K562 (cell line): ENCODE results near the gene ZFAND2B. TPM values are rescaled to one million over a fixed set of nuclear protein-coding genes. Genes with fewer than 3 reads are reported as not detected.

Experiments
- ATAC-seq: fragments of 200-7000 bp; cut with Tn5 transposase; 3 replicates; pipeline ENCODE4 v1.9.1; 2020; ENCODE audit warnings: moderate library complexity
- BruUV-seq: library from RNA; stranded (reverse); fragments of 400-500 nt; replicated peaks from 2 replicates; lab custom pipeline; 2021; lab: Mats Ljungman, UMichigan
- CTCF ChIA-PET: fragments of 300-600 bp; formaldehyde crosslinking; extraction: SDS; loops from one replicate; lab custom pipeline; 2021; ENCODE audit warnings: low intra/inter-chr PET ratio; lab: Yijun Ruan, JAX
- POLR2A ChIA-PET: fragments of 300-600, 350-650 bp; sonication (Branson Sonifier 250); formaldehyde crosslinking; extraction: SDS; loops from one replicate; lab custom pipeline; 2021; ENCODE audit warnings: antibody characterized with exemption, inconsistent platforms; lab: Yijun Ruan, JAX
- DNase-seq, 4 experiments: peaks; one replicate each; pipeline versions ENCODE4 v3.0.0 to v3.0.0-alpha.2; 2011 to 2018; ENCODE audit warnings: low spot score in 3 of 4, mixed read lengths in 3 of 4; ENCODE audit errors: extremely low read depth in 1 of 4
- FAIRE-seq: peaks from 2 replicates; lab custom pipeline; 2011; peaks lifted over from hg19 to GRCh38; lab: Jason Lieb, UNC
- H2AFZ ChIP-seq: 2 replicates; pipeline ENCODE4 v1.6.0; 2011; ENCODE audit warnings: low read depth, low read length, control low read depth, inconsistent platforms
- H3K27ac ChIP-seq: fragments of 200-600 bp; 3 replicates; pipeline ENCODE4 v1.8.0; 2011; ENCODE audit warnings: low read depth, mild to moderate bottlenecking, control low read depth, inconsistent platforms, low read length, moderate library complexity, mixed read lengths; ENCODE audit errors: extremely low read depth
- H3K27me3 ChIP-seq, 2 experiments: fragments of 300-600 bp in 1 of 2; 2 replicates in 1 of 2; 3 replicates in 1 of 2; pipeline versions ENCODE4 v1.6.0 to v1.8.0; 2011; ENCODE audit warnings: inconsistent platforms in 2 of 2, low read length in 2 of 2, mild to moderate bottlenecking in 1 of 2, mixed read lengths in 1 of 2, moderate library complexity in 1 of 2; ENCODE audit not compliant: control insufficient read depth in 2 of 2, insufficient read depth in 2 of 2
- H3K36me3 ChIP-seq: fragments of 300-600 bp; 3 replicates; pipeline ENCODE4 v1.8.0; 2011; ENCODE audit warnings: mild to moderate bottlenecking, low read length, inconsistent platforms; ENCODE audit not compliant: control insufficient read depth, insufficient read depth
- H3K4me1 ChIP-seq, 2 experiments: fragments of 200-600 bp in 1 of 2; replicated peaks in 1 of 2; 2 replicates in 1 of 2; 3 replicates in 1 of 2; pipeline versions ENCODE4 v1.5.1 to v1.8.0; 2011; ENCODE audit warnings: inconsistent platforms in 2 of 2, low read length in 2 of 2, mild to moderate bottlenecking in 1 of 2, mixed read lengths in 1 of 2, moderate library complexity in 1 of 2; ENCODE audit not compliant: control insufficient read depth in 2 of 2, insufficient read depth in 2 of 2
- H3K4me2 ChIP-seq: 2 replicates; pipeline ENCODE4 v1.6.1; 2011; ENCODE audit warnings: low read length, control low read depth, inconsistent platforms, mixed read lengths; ENCODE audit not compliant: insufficient read depth
- H3K4me3 ChIP-seq: fragments of 200-600 bp; sonication (generic), shearing (Covaris generic); 2 replicates; pipeline ENCODE4 v1.5.1; 2016; ENCODE audit warnings: control low read depth, inconsistent platforms
- H3K79me2 ChIP-seq: fragments of 200-600 bp; 3 replicates; pipeline ENCODE4 v1.8.0; 2011; ENCODE audit warnings: low read length, inconsistent platforms; ENCODE audit not compliant: control insufficient read depth, insufficient read depth
- H3K9ac ChIP-seq, 2 experiments: 2 replicates each; pipeline versions ENCODE4 v1.6.0 to v1.6.1; 2011; ENCODE audit warnings: low read depth in 2 of 2, low read length in 2 of 2, control low read depth in 1 of 2, inconsistent platforms in 1 of 2, mild to moderate bottlenecking in 1 of 2, mixed read lengths in 1 of 2; ENCODE audit not compliant: insufficient read depth in 1 of 2
- H3K9me1 ChIP-seq: one replicate; pipeline ENCODE4 v1.6.0; 2011; ENCODE audit warnings: inconsistent platforms, mild to moderate bottlenecking, low read length, moderate library complexity; ENCODE audit not compliant: control insufficient read depth, insufficient read depth
- H3K9me3 ChIP-seq: replicated peaks from 2 replicates; pipeline ENCODE4 v1.5.1; 2011; ENCODE audit warnings: low read depth, low read length, inconsistent platforms; ENCODE audit not compliant: control insufficient read depth, insufficient read depth
- H4K20me1 ChIP-seq: replicated peaks from 2 replicates; pipeline ENCODE4 v1.6.1; 2011; ENCODE audit warnings: low read length, inconsistent platforms, mixed read lengths; ENCODE audit not compliant: control insufficient read depth, insufficient read depth
- DMBX1 ChIP-seq: fragments of 250-450 bp; sonication (Bioruptor Pico); IDR thresholded peaks from 2 replicates; pipeline ENCODE4 v1.8.0; 2022; ENCODE audit warnings: inconsistent platforms, mild to moderate bottlenecking, moderate library complexity, borderline replicate concordance
- HDAC1 ChIP-seq, 2 experiments: fragments of 450-650 bp; IDR thresholded peaks; 2 replicates each; pipeline ENCODE4 v1.6.1; 2016 to 2017; ENCODE audit warnings: inconsistent platforms in 1 of 2, mild to moderate bottlenecking in 1 of 2, moderate library complexity in 1 of 2
- NFIX ChIP-seq: fragments of 250-450 bp; sonication (Bioruptor Pico); IDR thresholded peaks from 2 replicates; pipeline ENCODE4 v1.4.0; 2020; ENCODE audit warnings: low read depth, mild to moderate bottlenecking, moderate library complexity
- RBM25 ChIP-seq: fragments of 200-400 bp; formaldehyde crosslinking; IDR thresholded peaks from 2 replicates; pipeline ENCODE4 v1.6.1; 2018; ENCODE audit warnings: low read length, low read depth, moderate library complexity; ENCODE audit not compliant: severe bottlenecking
- SRSF7 ChIP-seq: fragments of 200-400 bp; formaldehyde crosslinking; optimal IDR thresholded peaks from 2 replicates; pipeline ENCODE3; 2017; ENCODE audit warnings: mild to moderate bottlenecking, low read depth, low read length
- ZBTB26 ChIP-seq: fragments of 450-650 bp; formaldehyde crosslinking; IDR thresholded peaks from 2 replicates; pipeline ENCODE4 v1.4.0; 2022; ENCODE audit warnings: missing genetic modification characterization
- ZNF655 ChIP-seq: fragments of 250-450 bp; sonication (Bioruptor Pico); IDR thresholded peaks from 2 replicates; pipeline ENCODE4 v1.5.0; 2021
- whole genome bisulfite sequencing: fragments of 100-300 bp; shearing (Covaris generic); methylation state at CpG from one replicate; pipeline ENCODE4 v1.1.6; 2016; ENCODE audit warnings: low coverage, mixed read lengths; ENCODE audit not compliant: insufficient coverage; ENCODE audit errors: missing lambda C conversion rate; 5-methylcytosine and 5-hydroxymethylcytosine counted together
- in situ Hi-C: fragments of 300-500 bp; cut with MboI; formaldehyde crosslinking; loops from 4 replicates; pipeline ENCODE4 v1.15.0; 2018; ENCODE audit warnings: inconsistent platforms, mixed read lengths
- intact Hi-C: fragments of 100-400 bp; cut with micrococcal nuclease; formaldehyde crosslinking; loops from 2 replicates; pipeline ENCODE4 v1.14.2; 2022
- polyA plus RNA-seq, 8 experiments: library from polyadenylated mRNA; depleted of rRNA in 4 of 8; stranded (reverse) in 5 of 8; unstranded in 3 of 8; fragments of >200 nt; fragmentation: Nextera tagmentation in 2 of 8; fragmentation: Illumina TruSeq in 1 of 8; extraction: Ambion mirVana in 2 of 8; extraction: Trizol in 1 of 8; gene quantifications; 2 replicates each; pipeline versions ENCODE4 v1.2.1 to v1.2.3, GENCODE V29; 2011 to 2014; ENCODE audit warnings: inconsistent platforms in 1 of 8, missing spikeins in 1 of 8
- total RNA-seq, 7 experiments: library from RNA; depleted of rRNA in 6 of 7; stranded (reverse); fragments of >200 nt in 6 of 7; fragmentation: Illumina TruSeq in 2 of 7; extraction: Trizol in 2 of 7; gene quantifications; 2 replicates each; pipeline versions ENCODE4 v1.2.1 to v1.2.3, GENCODE V29; 2011 to 2021; ENCODE audit warnings: low replicate concordance in 1 of 7
- TF ChIP-seq, protein P1 (sequence below): fragments of 250-450 bp; sonication (Bioruptor Pico); IDR thresholded peaks from 2 replicates; pipeline ENCODE4 v1.8.0; 2021; ENCODE audit warnings: mild to moderate bottlenecking, moderate library complexity

ZFAND2B gene
- total and polyA plus RNA-seq, 9 of the 15 experiments (the other 6 are each of a cell fraction or from before 2014, with no cell fraction given) = 9.9 to 33.3 (median 26.1) TPM

GRCh38 chr2:219199470-219200211 is 6.9 kb upstream of the ZFAND2B start:
- Histone ChIP-seq H3K79me2 (no peaks in the 10 kb centered on the region), H3K9ac (no peak overlapping the region), H4K20me1 (no peaks in the 10 kb centered on the region), H3K4me3 (no peak overlapping the region), H3K36me3 (no peaks in the 10 kb centered on the region), H3K9me3 (0 out of 2 replicates have a peak, but pooled peaks cover 2% of the 10 kb centered on the region), H3K27ac (no peak overlapping the region), H3K27me3 (no peaks in the 10 kb centered on the region), H3K4me1 (no peaks in the 10 kb centered on the region), H2AFZ (no peak overlapping the region), H3K9me1 (no peaks in the 10 kb centered on the region), H3K4me2 (no peak overlapping the region)
- peak; percentile 51; the same call in 1 of the 3 replicates for ATAC-seq
- no TSS peak for BruUV-seq
- POLR2A ChIA-PET = no interaction called here
- WGBS = 40% methylated on average over 10 of the region's 12 CpGs
- in situ Hi-C loops (no loop called here), intact Hi-C loops (no loop called here)
- DNase-seq = no peak
- TF ChIP-seq NFIX (CRISPR knock-in tag) (no peak), RBM25 (no peak), SRSF7 (no peak), ZBTB26 (CRISPR knock-in tag) (no peak), ZNF655 (no peak), DMBX1 (CRISPR knock-in tag) (no peak), HDAC1 (IDR thresholded peaks at IDR 0.05) (no peak)
- TF ChIP-seq, protein P1, sequence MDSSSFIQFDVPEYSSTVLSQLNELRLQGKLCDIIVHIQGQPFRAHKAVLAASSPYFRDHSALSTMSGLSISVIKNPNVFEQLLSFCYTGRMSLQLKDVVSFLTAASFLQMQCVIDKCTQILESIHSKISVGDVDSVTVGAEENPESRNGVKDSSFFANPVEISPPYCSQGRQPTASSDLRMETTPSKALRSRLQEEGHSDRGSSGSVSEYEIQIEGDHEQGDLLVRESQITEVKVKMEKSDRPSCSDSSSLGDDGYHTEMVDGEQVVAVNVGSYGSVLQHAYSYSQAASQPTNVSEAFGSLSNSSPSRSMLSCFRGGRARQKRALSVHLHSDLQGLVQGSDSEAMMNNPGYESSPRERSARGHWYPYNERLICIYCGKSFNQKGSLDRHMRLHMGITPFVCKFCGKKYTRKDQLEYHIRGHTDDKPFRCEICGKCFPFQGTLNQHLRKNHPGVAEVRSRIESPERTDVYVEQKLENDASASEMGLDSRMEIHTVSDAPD (CRISPR knock-in tag) = no peak
- FAIRE-seq = no peak
- CTCF ChIA-PET = no interaction called here
